Hepatocyte (in vitro differentiated cells): Measurements from ENCODE around the gene SPDYE4. TPM values are rescaled to one million over a fixed set of nuclear protein-coding genes. Genes with fewer than 3 reads are reported as not detected.
A peak's percentile ranks its signal among the peaks of the same experiment; 100 is the strongest.

Experiments used
- DNase-seq: peaks from one replicate; pipeline ENCODE4 v3.0.0-alpha.2; 2016; ENCODE audit warnings: low spot score
- H2AFZ ChIP-seq: fragments of 200-600 bp; sonication (generic); 2 replicates; pipeline ENCODE4 v1.6.0; 2016; ENCODE audit warnings: antibody characterized with exemption, mild to moderate bottlenecking
- H3K27ac ChIP-seq: fragments of 200-600 bp; sonication (generic); 2 replicates; pipeline ENCODE4 v1.5.1; 2016; ENCODE audit warnings: mild to moderate bottlenecking
- H3K27me3 ChIP-seq: fragments of 200-600 bp; sonication (generic); 2 replicates; pipeline ENCODE4 v1.6.1; 2016
- H3K36me3 ChIP-seq: fragments of 200-600 bp; sonication (generic); replicated peaks from 2 replicates; pipeline ENCODE4 v1.5.1; 2016; ENCODE audit warnings: low read depth; ENCODE audit not compliant: insufficient read depth
- H3K4me1 ChIP-seq: fragments of 200-600 bp; sonication (generic); 2 replicates; pipeline ENCODE4 v1.5.1; 2016; ENCODE audit warnings: mild to moderate bottlenecking, moderate library complexity; ENCODE audit not compliant: insufficient read depth
- H3K4me2 ChIP-seq: fragments of 200-600 bp; sonication (generic); 2 replicates; pipeline ENCODE4 v1.6.0; 2016
- H3K4me3 ChIP-seq: fragments of 200-600 bp; sonication (generic); 2 replicates; pipeline ENCODE4 v1.5.1; 2016; ENCODE audit warnings: mild to moderate bottlenecking
- H3K79me2 ChIP-seq: fragments of 200-600 bp; sonication (generic); 2 replicates; pipeline ENCODE4 v1.6.0; 2017; ENCODE audit warnings: mild to moderate bottlenecking
- H3K9me2 ChIP-seq: fragments of 200-600 bp; sonication (generic); replicated peaks from 2 replicates; pipeline ENCODE4 v1.6.0; 2017; ENCODE audit warnings: mild to moderate bottlenecking; ENCODE audit not compliant: insufficient read depth
- H3K9me3 ChIP-seq: fragments of 200-600 bp; sonication (generic); 2 replicates; pipeline ENCODE4 v1.5.1; 2016; ENCODE audit warnings: low read depth, mild to moderate bottlenecking
- H4K20me1 ChIP-seq: fragments of 200-600 bp; sonication (generic); 2 replicates; pipeline ENCODE4 v1.6.0; 2016; ENCODE audit warnings: mild to moderate bottlenecking; ENCODE audit not compliant: insufficient read depth, poor library complexity, severe bottlenecking
- CTCF ChIP-seq: fragments of 200-600 bp; sonication (generic); IDR thresholded peaks from 2 replicates; pipeline ENCODE4 v1.5.1; 2016; ENCODE audit warnings: antibody characterized with exemption, mild to moderate bottlenecking; ENCODE audit not compliant: poor library complexity
- EZH2 ChIP-seq: fragments of 200-600 bp; sonication (generic); IDR thresholded peaks from 2 replicates; pipeline ENCODE4 v1.6.1; 2016; ENCODE audit warnings: antibody characterized with exemption, mild to moderate bottlenecking, borderline replicate concordance
- EZH2phosphoT487 ChIP-seq: fragments of 200-600 bp; sonication (generic); IDR thresholded peaks from one replicate; pipeline ENCODE4 v1.6.1; 2018; ENCODE audit warnings: antibody characterized with exemption, mild to moderate bottlenecking, low read depth, moderate library complexity; ENCODE audit not compliant: unreplicated experiment, severe bottlenecking
- WGBS: methylation state at CpG from one replicate; pipeline ENCODE4 v1.1.6; 2016; ENCODE audit warnings: low lambda C conversion rate; ENCODE audit errors: missing lambda C conversion rate; 5-methylcytosine and 5-hydroxymethylcytosine counted together
- polyA plus RNA-seq: library from polyadenylated mRNA; unstranded; fragments of >200 nt; fragmentation: Nextera tagmentation; extraction: Ambion mirVana; gene quantifications from 2 replicates; pipeline ENCODE4 v1.2.1, GENCODE V29; 2016
- total RNA-seq: library from RNA; depleted of rRNA; stranded (reverse); fragments of >200 nt; gene quantifications from 2 replicates; pipeline ENCODE4 v1.2.3, GENCODE V29; 2014

Gene SPDYE4
- total and polyA plus RNA-seq, 2 experiments from 2014 or later = not detected

- H4K20me1 ChIP-seq = no peaks in the 10 kb centered on the region
- no peak overlapping the region for H3K4me3 ChIP-seq
- DNase-seq = no peak
- no peaks in the 10 kb centered on the region for H3K9me2 ChIP-seq
- WGBS = 75% methylated on average over 6 of the region's 6 CpGs
- H3K79me2 ChIP-seq = no peaks in the 10 kb centered on the region
- no peak overlapping the region for H3K27ac ChIP-seq
- no peak overlapping the region for H3K4me2 ChIP-seq
- no peaks in the 10 kb centered on the region for H3K4me1 ChIP-seq
- peaks cover 17% of the 10 kb centered on the region for H3K27me3 ChIP-seq
- H2AFZ ChIP-seq = no peak overlapping the region
- TF ChIP-seq EZH2phosphoT487 = no peak
- no peak for TF ChIP-seq CTCF
- no peak for TF ChIP-seq EZH2
- no peaks in the 10 kb centered on the region for H3K36me3 ChIP-seq
- no peaks in the 10 kb centered on the region for H3K9me3 ChIP-seq
Observed at GRCh38 chr17:8792646-8793045, 34.3 kb upstream of the SPDYE4 start.

- Histone ChIP-seq H3K9me2 (no peaks in the 10 kb centered on the region), H3K4me2 (no peak overlapping the region), H3K4me3 (no peak overlapping the region), H2AFZ (no peak overlapping the region), H3K36me3 (no peaks in the 10 kb centered on the region), H3K27ac (no peak overlapping the region), H3K79me2 (no peaks in the 10 kb centered on the region), H4K20me1 (no peaks in the 10 kb centered on the region), H3K27me3 (peaks cover 17% of the 10 kb centered on the region), H3K9me3 (no peaks in the 10 kb centered on the region), H3K4me1 (no peaks in the 10 kb centered on the region)
- no peak for TF ChIP-seq CTCF
- no peak for TF ChIP-seq EZH2phosphoT487
- TF ChIP-seq EZH2 = no peak
- no peak for DNase-seq
- 88% methylated on average over 2 of the region's 2 CpGs for WGBS
Observed at GRCh38 chr17:8791910-8792270, 33.5 kb upstream of the SPDYE4 start.

- 90% methylated on average over 4 of the region's 4 CpGs for WGBS
- H3K36me3 ChIP-seq = no peaks in the 10 kb centered on the region
Observed at GRCh38 chr17:8791248-8791909, 33.0 kb upstream of the SPDYE4 start.

More at GRCh38 chr17:8791248-8791909, 33.0 kb upstream of the SPDYE4 start:
- no peak overlapping the region for H2AFZ ChIP-seq
- H3K9me3 ChIP-seq = no peaks in the 10 kb centered on the region
- no peaks in the 10 kb centered on the region for H3K9me2 ChIP-seq
- H3K27ac ChIP-seq = no peak overlapping the region
- H4K20me1 ChIP-seq = no peaks in the 10 kb centered on the region
- no peak for DNase-seq
- H3K4me3 ChIP-seq = no peak overlapping the region
- H3K27me3 ChIP-seq = peaks cover 17% of the 10 kb centered on the region
- H3K4me1 ChIP-seq = no peaks in the 10 kb centered on the region
- H3K79me2 ChIP-seq = no peaks in the 10 kb centered on the region
- no peak overlapping the region for H3K4me2 ChIP-seq
- no peak for TF ChIP-seq EZH2phosphoT487
- no peak for TF ChIP-seq EZH2
- TF ChIP-seq CTCF = peak; percentile 19
